HepG2 (cell line): ENCODE results near the gene SCYGR6. TPM values are rescaled to one million over a fixed set of nuclear protein-coding genes. Genes with fewer than 3 reads are reported as not detected.

Experiments used
- CEBPG ChIP-seq: IDR thresholded peaks from 2 replicates; pipeline ENCODE4 v1.6.1; 2016
- DMTF1 ChIP-seq: sonication (generic); formaldehyde crosslinking; IDR thresholded peaks from 2 replicates; pipeline ENCODE4 v1.4.0; 2020; ENCODE audit warnings: mild to moderate bottlenecking, missing genetic modification reagents
- FOXJ3 ChIP-seq: sonication (generic); formaldehyde crosslinking; IDR thresholded peaks from 2 replicates; pipeline ENCODE4 v1.4.0; 2020; ENCODE audit warnings: missing genetic modification reagents, mild to moderate bottlenecking, borderline replicate concordance
- GPN1 ChIP-seq: sonication (generic); formaldehyde crosslinking; IDR thresholded peaks from 2 replicates; pipeline ENCODE4 v1.5.1; 2020; ENCODE audit warnings: missing genetic modification reagents, borderline replicate concordance
- GRHL1 ChIP-seq: sonication (generic); formaldehyde crosslinking; conservative IDR thresholded peaks from 2 replicates; pipeline ENCODE4 v1.8.0; 2022; ENCODE audit warnings: missing genetic modification reagents
- IRF2 ChIP-seq: IDR thresholded peaks from 2 replicates; pipeline ENCODE4 v1.6.1; 2018; ENCODE audit warnings: missing genetic modification reagents, missing compliant biosample characterization
- MAFK ChIP-seq, 2 experiments: IDR thresholded peaks in 1 of 2; conservative IDR thresholded peaks in 1 of 2; 2 replicates each; pipeline ENCODE4 v1.6.1; 2011; ENCODE audit warnings: improper control_type of control experiment in 2 of 2, low read length in 2 of 2
- MYNN ChIP-seq: sonication (generic); formaldehyde crosslinking; IDR thresholded peaks from 2 replicates; pipeline ENCODE4 v1.4.0; 2020; ENCODE audit warnings: mild to moderate bottlenecking, low read depth, missing genetic modification reagents
- SAFB2 ChIP-seq: sonication (generic); formaldehyde crosslinking; IDR thresholded peaks from 2 replicates; pipeline ENCODE4 v1.5.1; 2020; ENCODE audit warnings: missing genetic modification reagents, low read depth, mild to moderate bottlenecking, borderline replicate concordance
- SIN3B ChIP-seq: fragments of 150-350 bp; IDR thresholded peaks from 2 replicates; pipeline ENCODE4 v1.6.1; 2014; ENCODE audit warnings: low read length
- SOX6 ChIP-seq, 2 experiments: fragments of 450-650 bp in 1 of 2; sonication (generic) in 1 of 2; formaldehyde crosslinking in 1 of 2; IDR thresholded peaks; 2 replicates each; pipeline versions ENCODE4 v1.4.0 to v1.6.1; 2017 to 2020; ENCODE audit warnings: antibody characterized with exemption in 1 of 2, mild to moderate bottlenecking in 1 of 2, missing genetic modification reagents in 1 of 2
- SSRP1 ChIP-seq: IDR thresholded peaks from 2 replicates; pipeline ENCODE4 v1.6.1; 2016; ENCODE audit warnings: control low read depth
- TEAD2 ChIP-seq: sonication (generic); formaldehyde crosslinking; IDR thresholded peaks from 2 replicates; pipeline ENCODE4 v1.9.0; 2021; ENCODE audit warnings: missing genetic modification reagents
- ZIK1 ChIP-seq: sonication (generic); formaldehyde crosslinking; IDR thresholded peaks from 2 replicates; pipeline ENCODE4 v1.5.0; 2020; ENCODE audit warnings: mild to moderate bottlenecking, low read depth, missing genetic modification reagents, borderline replicate concordance
- ZNF124 ChIP-seq: sonication (generic); formaldehyde crosslinking; IDR thresholded peaks from 2 replicates; pipeline ENCODE4 v1.4.0; 2020; ENCODE audit warnings: missing genetic modification reagents
- ZNF17 ChIP-seq: sonication (generic); formaldehyde crosslinking; IDR thresholded peaks from 2 replicates; pipeline ENCODE4 v1.5.0; 2020; ENCODE audit warnings: mild to moderate bottlenecking, missing genetic modification reagents
- ZNF510 ChIP-seq: sonication (generic); formaldehyde crosslinking; IDR thresholded peaks from 2 replicates; pipeline ENCODE4 v1.4.0; 2020; ENCODE audit warnings: low read depth, mild to moderate bottlenecking, missing genetic modification reagents
- ZNF547 ChIP-seq: sonication (generic); formaldehyde crosslinking; IDR thresholded peaks from 2 replicates; pipeline ENCODE4 v1.5.1; 2020; ENCODE audit warnings: mild to moderate bottlenecking, missing genetic modification reagents
- ZNF572 ChIP-seq: sonication (generic); formaldehyde crosslinking; IDR thresholded peaks from 2 replicates; pipeline ENCODE4 v1.5.1; 2020; ENCODE audit warnings: mild to moderate bottlenecking, missing genetic modification reagents
- ZNF574 ChIP-seq: sonication (generic); formaldehyde crosslinking; IDR thresholded peaks from 2 replicates; pipeline ENCODE4 v1.4.0; 2020; ENCODE audit warnings: missing genetic modification reagents
- polyA plus RNA-seq, 8 experiments: library from polyadenylated mRNA; depleted of rRNA in 3 of 8; stranded (reverse) in 7 of 8; unstranded in 1 of 8; fragments of >200 nt; fragmentation: Illumina TruSeq in 4 of 8; extraction: Trizol in 4 of 8; gene quantifications; 2 replicates each; pipeline versions ENCODE4 v1.2.1 to v1.2.3, GENCODE V29; 2011 to 2016; ENCODE audit warnings: low read depth in 4 of 8, missing spikeins in 1 of 8, mixed read lengths in 1 of 8; ENCODE audit not compliant: insufficient read depth in 1 of 8
- total RNA-seq, 5 experiments: library from RNA; depleted of rRNA; stranded (reverse); fragments of >200 nt; fragmentation: Illumina TruSeq; extraction: Trizol; gene quantifications; 2 replicates each; pipeline ENCODE4 v1.2.3, GENCODE V29; 2016; ENCODE audit warnings: low read depth in 1 of 5

Gene SCYGR6
- total and polyA plus RNA-seq, 2 of the 13 experiments (the other 11 are each of a cell fraction or from before 2014, with no cell fraction given): not detected

GRCh38 chr2:227766373-227766883 lies 41.9 kb upstream of the SCYGR6 start (continued):
- no peak for TF ChIP-seq DMTF1 (CRISPR knock-in tag)
- 0 out of 2 replicates have a peak, but pooled peaks have one; percentile 62 for TF ChIP-seq ZNF510 (CRISPR knock-in tag)
- TF ChIP-seq SOX6 (IDR thresholded peaks at IDR 0.05): no peak
- TF ChIP-seq SOX6 (CRISPR knock-in tag; IDR thresholded peaks at IDR 0.05): peak; percentile 72
- TF ChIP-seq IRF2 (CRISPR knock-in tag): no peak
- peak; percentile 82; the same call in 1 of the 2 replicates for TF ChIP-seq SSRP1 (CRISPR knock-in tag)
- TF ChIP-seq SIN3B: no peak
- 0 out of 2 replicates have a peak, but pooled peaks have one; percentile 59 for TF ChIP-seq TEAD2 (CRISPR knock-in tag)
- TF ChIP-seq MAFK (conservative IDR thresholded peaks at IDR 0.05 in 1 of 2, IDR thresholded peaks at IDR 0.05 in 1 of 2; ENCODE audit: low read length in 2 of 2): no peak
- no peak for TF ChIP-seq ZIK1
- TF ChIP-seq CEBPG: peak; percentile 55
- no peak for TF ChIP-seq ZNF17 (CRISPR knock-in tag)
- no peak for TF ChIP-seq GRHL1 (CRISPR knock-in tag)
- peak; percentile 58; the same call in 1 of the 2 replicates for TF ChIP-seq ZNF124 (CRISPR knock-in tag)
- no peak for TF ChIP-seq ZNF572 (CRISPR knock-in tag)
- TF ChIP-seq ZNF574: peak; percentile 33; the same call in 1 of the 2 replicates
- TF ChIP-seq ZNF547 (CRISPR knock-in tag): no peak
- TF ChIP-seq FOXJ3 (CRISPR knock-in tag): 0 out of 2 replicates have a peak, but pooled peaks have one; percentile 41
- TF ChIP-seq SAFB2 (CRISPR knock-in tag): no peak
- TF ChIP-seq MYNN: no peak
- TF ChIP-seq GPN1 (CRISPR knock-in tag): no peak
